Activated T-helper 9 cell treated with anti-CD3 and anti-CD28 coated beads, Interleukin-2, amount 50 U/mL, for 16 hours (primary cell): Measurements from ENCODE around the gene OR10A5.
"Not testable (repeated sequence)": the region's sequence is repeated elsewhere in the genome, so short reads cannot be mapped to it uniquely, and the experiment has no call there.

Experiments used
- DNase-seq: peaks from one replicate; pipeline ENCODE4 v3.0.0-alpha.2; 2020; ENCODE audit warnings: low read depth

OR10A5 gene

GRCh38 chr11:6875761-6876160 is 30.3 kb downstream of the OR10A5 start:
- DNase-seq, result no peak

- DNase-seq, result no peak
These were observed 30.8 kb downstream of the OR10A5 start, which contains the start of gene OR10A4 for GRCh38 chr11:6876325-6876724. Gene OR10A4 (plus strand): TSS chr11:6876625. CDS start chr11:6876648, 23 bp downstream.

- no peak for DNase-seq
These were observed 31.4 kb downstream of the OR10A5 start for GRCh38 chr11:6876914-6877313.

- DNase-seq, result no peak
These were observed 37.3 kb downstream of the OR10A5 start for GRCh38 chr11:6882751-6883150.

- DNase-seq, result not testable (repeated sequence)
These were observed 42.2 kb downstream of the OR10A5 start for GRCh38 chr11:6887711-6888110.

GRCh38 chr11:6888830-6889229 is 43.3 kb downstream of the OR10A5 start:
- no peak for DNase-seq

- DNase-seq, result no peak
These were observed 44.4 kb downstream of the OR10A5 start for GRCh38 chr11:6889835-6890234.

GRCh38 chr11:6892400-6892799 is 46.9 kb downstream of the OR10A5 start, which contains the start of gene OR2D2:
Gene OR2D2 (minus strand): TSS chr11:6892500. CDS start chr11:6892500, 0 bp downstream.
- no peak for DNase-seq

- DNase-seq, result no peak
These were observed 48.6 kb downstream of the OR10A5 start for GRCh38 chr11:6894097-6894496.

GRCh38 chr11:6895010-6895409 is 49.5 kb downstream of the OR10A5 start:
- DNase-seq, result no peak
